NT2/D1 (cell line): ENCODE data around the gene FAM47A.

Experiments
- SUZ12 ChIP-seq: IDR thresholded peaks from 2 replicates; pipeline ENCODE4 v1.6.1; 2011; ENCODE audit not compliant: insufficient read length, insufficient read depth; ENCODE audit errors: extremely low read depth
- YY1 ChIP-seq: IDR thresholded peaks from 2 replicates; pipeline ENCODE4 v1.6.1; 2011; ENCODE audit not compliant: insufficient read length, insufficient read depth
- ZNF274 ChIP-seq: IDR thresholded peaks from 2 replicates; pipeline ENCODE4 v1.6.1; 2011; ENCODE audit warnings: mild to moderate bottlenecking, low read depth, low read length

DNA sequence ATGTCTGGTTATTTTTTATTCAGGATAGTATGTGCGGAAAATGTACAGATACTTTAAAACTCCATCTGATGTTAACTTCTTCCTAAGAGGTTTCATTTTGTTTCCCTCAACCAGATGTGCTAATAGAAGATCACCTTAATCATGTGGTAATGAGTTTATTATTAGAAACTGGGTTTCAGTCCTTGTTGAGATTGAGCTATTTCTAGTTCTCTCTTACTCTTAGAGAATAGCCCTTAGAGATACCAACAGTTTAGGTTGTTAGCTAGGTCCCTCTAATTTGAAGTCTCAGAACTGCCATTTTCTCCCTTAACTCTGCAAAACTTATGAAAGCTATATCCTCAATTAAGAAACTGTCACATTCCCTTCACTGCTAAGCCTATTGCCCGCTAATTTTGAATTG, 13.0 kb downstream of the FAM47A start:
- TF ChIP-seq YY1 (no peak), ZNF274 (no peak), SUZ12 (no peak)
